Measurements from ENCODE around the gene PPP2R3A.
"Not testable (repeated sequence)": the region's sequence is repeated elsewhere in the genome, so short reads cannot be mapped to it uniquely, and the experiment has no call there.

PPP2R3A gene

DNA sequence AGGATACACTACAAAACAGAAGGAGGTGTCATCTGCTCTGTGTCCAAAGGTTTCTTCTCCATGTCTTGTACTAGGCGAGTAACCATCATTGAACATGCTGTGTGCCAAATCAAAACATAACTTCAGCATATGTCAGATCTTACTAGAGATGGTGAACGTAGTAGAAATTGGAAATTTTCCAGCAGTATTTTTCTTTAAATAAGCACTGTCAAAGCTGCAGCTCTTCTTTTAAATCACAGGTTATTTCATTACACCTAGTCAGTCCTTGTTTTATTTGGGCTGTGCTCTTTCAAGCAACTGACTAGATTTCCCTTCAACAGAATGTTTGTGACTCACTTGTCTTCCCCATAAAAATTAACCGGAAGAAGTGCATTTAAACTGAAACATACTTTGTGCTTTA is 184.1 kb downstream of the PPP2R3A start:
- no peak for DNase-seq (ENCODE audit: low read depth in 2 of 2)

- no peak for DNase-seq (ENCODE audit: low read depth in 2 of 2)
Observed at GRCh38 chr3:136151219-136151618, 185.7 kb downstream of the PPP2R3A start.

DNA sequence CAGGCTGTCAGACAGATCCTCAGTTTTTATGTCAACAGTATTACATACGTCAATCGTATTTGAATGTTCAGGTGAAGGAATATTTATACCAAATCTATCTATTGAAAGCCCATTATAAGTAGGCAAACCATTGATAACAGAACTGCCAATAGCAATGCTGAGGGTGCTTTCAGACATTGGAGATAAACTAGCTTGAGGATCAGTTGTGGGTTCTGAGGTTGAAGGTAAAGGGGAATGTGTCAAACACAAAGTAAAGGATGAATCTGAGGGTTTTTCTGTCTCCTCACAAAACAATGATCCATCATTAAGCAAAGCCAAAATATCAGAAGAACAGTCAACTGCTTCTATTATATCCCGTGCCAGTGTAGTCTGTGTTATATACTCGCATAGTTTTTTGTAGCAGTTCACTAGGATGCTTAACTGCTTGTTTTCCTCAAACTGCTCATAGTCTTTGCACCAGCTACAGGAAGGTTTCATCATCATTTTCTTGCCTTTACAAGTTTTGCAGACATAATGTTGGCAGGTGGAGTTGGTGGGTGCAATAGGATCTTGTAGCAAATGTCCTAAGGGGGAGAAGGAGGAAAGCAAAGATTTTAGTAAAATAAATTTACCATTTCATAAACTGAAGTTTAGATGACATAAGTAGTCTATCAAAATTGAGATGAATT is 186.8 kb downstream of the PPP2R3A start:
- DNase-seq (ENCODE audit: low read depth in 2 of 2): no peak

GRCh38 chr3:136152963-136153362 is 187.4 kb downstream of the PPP2R3A start:
- no peak for DNase-seq (ENCODE audit: low read depth in 2 of 2)

DNA sequence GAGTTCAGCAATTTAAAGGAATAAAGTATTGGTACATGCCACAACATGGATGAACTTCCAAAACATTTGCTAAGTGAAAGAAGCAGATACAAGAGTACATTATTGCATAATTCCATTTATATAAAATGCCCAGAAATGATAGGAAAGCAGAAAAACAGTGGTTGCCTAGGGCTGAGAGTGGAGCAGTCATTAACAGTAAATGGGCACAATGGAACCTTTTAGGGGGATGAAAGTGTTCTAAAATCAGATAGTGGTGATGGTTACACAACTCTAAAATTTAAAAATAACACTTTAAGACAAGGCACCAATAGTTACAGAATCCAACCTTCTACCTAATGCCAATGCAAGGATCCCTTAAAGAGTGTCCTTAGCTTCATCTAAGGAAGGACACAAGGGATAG is 196.0 kb downstream of the PPP2R3A start:
- DNase-seq (ENCODE audit: low read depth in 2 of 2): no peak

- DNase-seq (ENCODE audit: low read depth in 2 of 2): no peak
Observed at GRCh38 chr3:136162322-136162721, 196.8 kb downstream of the PPP2R3A start.

- not testable (repeated sequence) for DNase-seq (ENCODE audit: low read depth in 2 of 2)
Observed at GRCh38 chr3:136163607-136164006, 198.1 kb downstream of the PPP2R3A start.

DNA sequence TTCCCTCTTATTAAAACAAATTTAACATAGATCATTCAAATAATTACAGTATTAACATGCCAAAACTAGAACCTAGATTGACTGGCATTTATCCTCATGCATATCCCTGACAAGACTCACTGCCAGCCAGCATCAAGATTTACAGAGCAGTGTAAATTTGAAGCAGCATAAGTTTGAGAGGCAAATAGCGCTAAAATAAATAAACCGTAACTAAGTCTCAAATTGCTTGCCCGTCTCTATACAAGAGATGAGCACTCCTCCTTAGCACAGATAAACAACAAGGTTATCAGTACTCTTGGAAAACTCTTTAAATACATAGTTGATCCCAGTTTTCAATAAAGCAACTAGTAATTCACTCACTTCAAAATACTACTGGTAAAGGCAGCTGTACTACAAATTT is 201.0 kb downstream of the PPP2R3A start:
- DNase-seq (ENCODE audit: low read depth in 2 of 2): no peak

- not testable (repeated sequence) for DNase-seq (ENCODE audit: low read depth in 2 of 2)
Observed at GRCh38 chr3:136168236-136168635, 202.7 kb downstream of the PPP2R3A start.

- DNase-seq (ENCODE audit: low read depth in 2 of 2): no peak
Observed at GRCh38 chr3:136171097-136171542, 205.6 kb downstream of the PPP2R3A start.

- no peak for DNase-seq (ENCODE audit: low read depth in 2 of 2)
Observed at GRCh38 chr3:136173939-136174490, 208.5 kb downstream of the PPP2R3A start.

GRCh38 chr3:136177876-136178275 is 212.3 kb downstream of the PPP2R3A start:
- DNase-seq (ENCODE audit: low read depth in 2 of 2): no peak

DNA sequence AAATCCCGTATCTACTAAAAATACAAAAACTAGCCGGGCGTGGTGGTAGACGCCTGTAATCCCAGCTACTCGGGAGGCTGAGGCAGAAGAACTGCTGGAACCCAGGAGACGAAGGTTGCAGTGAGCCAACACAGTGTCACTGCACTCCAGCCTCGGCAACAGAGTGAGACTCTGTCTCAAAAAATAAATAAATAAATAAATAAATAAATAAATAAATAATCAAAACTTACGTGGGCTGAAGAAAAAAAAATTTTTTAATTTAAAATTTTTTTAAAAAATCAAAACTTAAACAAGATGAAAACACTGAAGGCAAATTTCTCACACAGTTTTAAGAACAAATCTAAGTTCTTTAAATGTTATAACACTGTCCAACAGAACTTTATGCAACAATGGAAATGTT is 216.2 kb downstream of the PPP2R3A start:
- DNase-seq (ENCODE audit: low read depth in 2 of 2): no peak

GRCh38 chr3:136184703-136185102 is 219.2 kb downstream of the PPP2R3A start:
- DNase-seq (ENCODE audit: low read depth in 2 of 2): no peak

GRCh38 chr3:136186344-136186743 is 220.8 kb downstream of the PPP2R3A start:
- DNase-seq (ENCODE audit: low read depth in 2 of 2): no peak

- DNase-seq (ENCODE audit: low read depth in 2 of 2): no peak
Observed at GRCh38 chr3:136186846-136187245, 221.3 kb downstream of the PPP2R3A start.

DNA sequence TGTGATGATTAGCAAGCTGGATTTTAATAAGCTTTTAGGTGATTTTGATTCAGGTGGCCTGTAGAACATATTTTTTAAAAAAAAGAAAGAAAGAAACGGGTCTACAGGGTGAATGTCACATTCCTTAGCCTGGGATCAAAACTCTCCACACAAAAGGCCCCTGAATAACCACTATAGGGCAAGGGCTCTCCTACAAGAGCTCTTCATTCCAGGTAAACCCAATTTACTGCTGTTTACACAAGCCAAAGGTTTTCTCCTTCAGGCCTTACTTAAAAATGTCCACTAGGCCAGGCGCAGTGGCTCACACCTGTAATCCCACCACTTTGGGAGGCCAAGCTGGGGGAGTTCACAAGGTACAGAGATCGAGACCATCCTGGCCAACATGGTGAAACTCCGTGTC is 222.3 kb downstream of the PPP2R3A start:
- no peak for DNase-seq (ENCODE audit: low read depth in 2 of 2)

GRCh38 chr3:136189043-136189442 is 223.5 kb downstream of the PPP2R3A start:
- no peak for DNase-seq (ENCODE audit: low read depth in 2 of 2)

GRCh38 chr3:136189859-136190617 is 224.5 kb downstream of the PPP2R3A start:
- DNase-seq (ENCODE audit: low read depth in 2 of 2): no peak

DNA sequence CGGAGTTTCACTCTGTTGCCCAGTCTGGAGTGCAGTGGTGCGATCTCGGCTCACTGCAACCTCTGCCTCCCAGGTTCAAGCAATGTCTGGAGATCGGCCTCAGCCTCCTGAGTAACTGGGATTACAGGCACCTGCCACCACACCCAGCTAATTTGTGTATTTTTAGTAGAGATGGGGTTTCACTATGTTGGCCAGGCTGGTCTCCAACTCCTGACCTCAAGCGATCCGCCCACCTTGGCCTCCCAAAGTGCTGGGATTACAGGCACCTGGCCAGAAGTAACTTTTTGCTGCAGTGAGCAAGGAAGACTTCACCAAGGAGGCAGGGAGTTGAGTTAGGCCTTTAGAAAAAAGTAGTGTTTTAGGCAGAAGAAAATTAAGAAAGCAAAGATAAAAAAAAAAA is 226.7 kb downstream of the PPP2R3A start:
- not testable (repeated sequence) for DNase-seq (ENCODE audit: low read depth in 2 of 2)

DNA sequence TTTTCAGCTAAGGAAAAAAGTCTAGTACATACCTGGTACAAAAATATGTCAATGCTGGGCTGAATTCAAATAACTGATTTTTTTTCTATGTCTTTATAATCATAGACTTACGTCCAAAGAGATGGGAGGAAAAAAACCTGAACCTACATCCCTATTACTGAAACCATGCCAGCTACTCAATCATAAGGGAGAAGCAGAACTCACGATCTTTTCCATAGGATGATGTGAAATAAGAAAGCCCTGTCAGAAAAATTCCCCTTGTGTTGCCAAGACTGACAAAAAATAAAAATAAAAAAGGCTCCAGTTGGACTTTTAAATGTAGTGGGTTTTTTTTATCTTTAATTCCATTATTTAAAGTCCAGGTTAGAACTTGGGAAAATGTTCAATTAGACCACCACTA is 227.3 kb downstream of the PPP2R3A start:
- no peak for DNase-seq (ENCODE audit: low read depth in 2 of 2)

DNA sequence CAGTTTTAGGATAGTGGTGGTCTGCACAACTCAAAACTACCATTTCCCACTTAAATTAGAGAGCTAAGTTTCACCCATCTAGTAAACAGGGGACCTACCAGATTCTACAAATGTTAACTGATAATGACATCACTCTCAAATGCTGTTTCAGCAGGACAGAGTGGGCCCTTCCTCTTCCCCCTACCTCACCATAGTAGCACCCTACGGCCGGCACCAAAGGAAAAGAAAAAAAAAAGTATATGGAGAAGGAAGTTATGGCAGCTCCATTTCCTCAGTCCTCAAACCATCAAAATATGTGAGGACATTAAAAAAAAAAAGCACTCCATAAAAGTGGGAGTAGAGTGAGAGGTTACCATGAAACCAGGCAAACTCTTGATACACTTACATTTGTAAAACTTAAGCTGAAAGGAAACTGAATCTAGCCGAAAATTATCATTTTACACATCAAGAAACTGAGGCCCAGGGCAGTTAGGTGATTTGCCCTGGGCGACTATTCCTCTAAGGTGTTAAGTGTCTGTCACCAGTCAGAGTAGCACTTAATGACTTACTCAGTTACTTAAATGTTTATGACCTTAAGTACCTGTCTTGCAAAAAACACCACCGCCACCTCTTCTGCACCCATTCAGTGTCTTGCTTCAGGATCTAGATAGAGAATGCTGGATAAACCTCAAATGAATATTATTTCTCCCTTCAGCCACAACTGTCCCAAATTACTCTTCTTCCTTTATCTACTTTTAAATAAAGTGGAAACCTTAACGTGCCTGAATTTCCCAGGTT is 227.9 kb downstream of the PPP2R3A start:
- no peak for DNase-seq (ENCODE audit: low read depth in 2 of 2)
